ENCODE results near the gene TMEM132D. TPM values are rescaled to one million over a fixed set of nuclear protein-coding genes. Genes with fewer than 3 reads are reported as not detected.

Gene TMEM132D
- total and polyA plus RNA-seq, 2 donors (not counting 3 experiments of a cell fraction or from before 2014, with no cell fraction given), result not detected

DNA sequence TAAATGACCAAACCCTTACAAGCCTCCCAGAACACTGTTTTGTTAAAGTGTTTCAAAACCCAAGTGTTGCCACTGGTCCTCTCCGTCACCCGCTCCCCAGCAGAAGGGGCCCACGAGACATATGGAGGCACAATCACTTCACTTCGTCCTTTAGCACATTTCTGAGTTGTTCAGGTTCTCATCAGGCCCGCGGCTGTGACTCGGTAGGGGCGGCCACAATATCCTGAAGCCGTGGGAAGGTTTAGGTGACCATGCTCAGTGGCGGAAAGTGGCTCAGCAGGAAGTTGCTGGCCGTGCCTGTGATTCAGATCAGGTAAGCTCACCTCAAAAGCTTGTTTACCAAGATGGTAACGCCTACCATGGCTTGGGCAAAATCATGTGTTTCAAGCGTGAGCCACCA, 823.0 kb downstream of the TMEM132D start:
- FAIRE-seq (no peak), DNase-seq (ENCODE audit: low read depth, low spot score) (no peak)
- Histone ChIP-seq H3K4me2 (ENCODE audit: insufficient read depth, low read length) (no peak overlapping the region), H3K4me1 (ENCODE audit: control insufficient read depth, extremely low read depth, insufficient read depth, low read length) (no peaks in the 10 kb centered on the region), H3K9me3 (replicated peaks; ENCODE audit: control insufficient read depth, insufficient read depth, low read length) (peaks cover 9% of the 10 kb centered on the region), H3K9ac (replicated peaks; ENCODE audit: extremely low read depth, insufficient read depth, low read length) (no peak overlapping the region), H3K79me2 (ENCODE audit: control insufficient read depth, insufficient read depth, low read length) (no peaks in the 10 kb centered on the region), H3K4me3 (replicated peaks in 1 of 3; ENCODE audit: insufficient read depth in 1 of 3, low read depth in 1 of 3, low read length in 3 of 3) (no peak overlapping the region), H3K36me3 (ENCODE audit: control insufficient read depth in 2 of 2, extremely low read depth in 1 of 2, insufficient read depth in 2 of 2, low read length in 2 of 2) (no peaks in the 10 kb centered on the region), H3K9me1 (replicated peaks; ENCODE audit: control insufficient read depth, extremely low read depth, insufficient read depth, low read length) (no peaks in the 10 kb centered on the region), H3K27ac (ENCODE audit: insufficient read depth, low read depth, low read length) (no peak overlapping the region), H4K20me1 (replicated peaks; ENCODE audit: control insufficient read depth, extremely low read depth, insufficient read depth, low read length) (no peaks in the 10 kb centered on the region), H2AFZ (ENCODE audit: low read depth, low read length) (no peak overlapping the region), H3K27me3 (ENCODE audit: control insufficient read depth in 2 of 2, insufficient read depth in 2 of 2, low read length in 2 of 2) (no peaks in the 10 kb centered on the region)
- no TSS peak for BruUV-seq (replicated peaks)
- intact Hi-C loops (cut with micrococcal nuclease), result no loop called here
- ChIA-PET CTCF (no interaction called here), POLR2A (no interaction called here)
- TF ChIP-seq, protein P1, sequence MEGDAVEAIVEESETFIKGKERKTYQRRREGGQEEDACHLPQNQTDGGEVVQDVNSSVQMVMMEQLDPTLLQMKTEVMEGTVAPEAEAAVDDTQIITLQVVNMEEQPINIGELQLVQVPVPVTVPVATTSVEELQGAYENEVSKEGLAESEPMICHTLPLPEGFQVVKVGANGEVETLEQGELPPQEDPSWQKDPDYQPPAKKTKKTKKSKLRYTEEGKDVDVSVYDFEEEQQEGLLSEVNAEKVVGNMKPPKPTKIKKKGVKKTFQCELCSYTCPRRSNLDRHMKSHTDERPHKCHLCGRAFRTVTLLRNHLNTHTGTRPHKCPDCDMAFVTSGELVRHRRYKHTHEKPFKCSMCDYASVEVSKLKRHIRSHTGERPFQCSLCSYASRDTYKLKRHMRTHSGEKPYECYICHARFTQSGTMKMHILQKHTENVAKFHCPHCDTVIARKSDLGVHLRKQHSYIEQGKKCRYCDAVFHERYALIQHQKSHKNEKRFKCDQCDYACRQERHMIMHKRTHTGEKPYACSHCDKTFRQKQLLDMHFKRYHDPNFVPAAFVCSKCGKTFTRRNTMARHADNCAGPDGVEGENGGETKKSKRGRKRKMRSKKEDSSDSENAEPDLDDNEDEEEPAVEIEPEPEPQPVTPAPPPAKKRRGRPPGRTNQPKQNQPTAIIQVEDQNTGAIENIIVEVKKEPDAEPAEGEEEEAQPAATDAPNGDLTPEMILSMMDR (IDR thresholded peaks at IDR 0.05; ENCODE audit: extremely low read depth in 1 of 2, insufficient read depth in 1 of 2, low read depth in 1 of 2, low read length in 2 of 2), result no peak
- TF ChIP-seq GATA2 (IDR thresholded peaks at IDR 0.05; ENCODE audit: insufficient read depth, insufficient read length, low read depth, low read length) (no peak), MYC (IDR thresholded peaks at IDR 0.05; ENCODE audit: low read depth, low read length) (no peak), EZH2 (IDR thresholded peaks at IDR 0.05; ENCODE audit: borderline replicate concordance, low read depth, low read length, severe bottlenecking) (no peak), FOS (IDR thresholded peaks at IDR 0.05; ENCODE audit: borderline replicate concordance, insufficient read depth, low read length) (no peak), POLR2A (IDR thresholded peaks at IDR 0.05; ENCODE audit: low read depth, low read length) (no peak), POLR2AphosphoS5 (IDR thresholded peaks at IDR 0.05; ENCODE audit: insufficient read depth, low read depth, low read length) (no peak), JUN (IDR thresholded peaks at IDR 0.05; ENCODE audit: borderline replicate concordance, insufficient read depth, insufficient read length, low read depth) (no peak)
- dilution Hi-C loops (cut with MboI; ENCODE audit: extremely low pct_ligation_motif_present, low sequenced_read_pairs), result no loop called here
